Stimulated activated CD4-positive, alpha-beta T cell treated with anti-CD3 and anti-CD28 coated beads, Interleukin-2, amount 100 ng/mL, for 24 hours (primary cell): ENCODE measurements around the gene PPHLN1.
A peak's percentile ranks its signal among the peaks of the same experiment; 100 is the strongest.

Experiments
- DNase-seq, 2 donors: peaks; one replicate each; pipeline ENCODE4 v3.0.0-alpha.2; 2020

PPHLN1 gene

DNA sequence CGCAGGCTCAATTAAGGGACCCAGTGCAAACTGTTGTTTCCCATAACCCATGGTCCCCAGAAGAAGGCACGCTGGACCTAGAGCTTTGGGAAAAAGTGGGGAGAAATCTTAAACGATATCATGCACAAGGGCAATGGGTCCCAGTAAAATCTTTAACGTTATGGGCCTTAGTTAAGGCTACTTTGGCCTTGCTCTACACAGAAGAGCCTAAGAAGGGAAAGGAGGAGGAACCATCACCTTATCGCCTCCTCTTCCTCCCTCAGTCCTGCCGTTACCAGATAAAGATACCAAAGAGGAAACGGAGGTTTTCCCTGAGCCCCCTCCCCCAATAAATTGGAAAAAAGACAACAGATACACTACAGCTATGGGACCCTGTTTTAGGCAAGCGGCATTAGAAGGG, 116.9 kb downstream of the PPHLN1 start:
- DNase-seq = no peak

DNA sequence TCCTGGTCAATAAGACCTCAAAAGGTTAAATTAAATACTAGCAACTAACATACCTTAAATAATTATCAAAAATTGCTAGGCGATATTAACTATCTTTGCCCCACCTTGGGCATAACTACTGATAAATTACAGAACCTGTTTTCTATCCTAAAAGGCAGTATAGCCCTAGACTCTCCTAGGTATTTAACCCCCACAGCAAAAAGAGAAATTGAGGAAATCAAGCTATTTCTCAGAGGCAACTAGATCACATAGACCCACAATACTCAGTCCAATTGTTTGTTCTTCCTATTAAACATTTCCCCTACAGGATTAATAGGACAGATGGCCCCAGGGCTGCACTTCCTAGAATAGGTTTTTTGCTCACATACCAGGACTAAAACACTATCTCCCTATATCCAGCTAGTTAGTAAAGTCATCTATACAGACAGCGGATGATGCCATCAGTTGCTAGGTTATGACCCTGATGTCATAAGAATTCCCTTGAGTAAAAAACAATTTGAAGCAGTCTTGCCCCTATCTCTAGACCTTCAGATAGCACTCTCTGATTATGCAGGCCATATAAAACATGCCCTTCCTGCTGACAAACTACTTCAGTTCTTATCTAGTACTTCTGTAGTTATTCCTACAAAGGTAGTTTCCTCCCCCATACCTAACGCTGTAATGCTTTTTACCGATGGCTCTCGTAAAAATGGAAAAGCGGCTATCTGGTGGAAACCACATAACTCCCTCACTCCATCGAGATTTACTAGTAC, 118.4 kb downstream of the PPHLN1 start:
- DNase-seq = no peak

DNA sequence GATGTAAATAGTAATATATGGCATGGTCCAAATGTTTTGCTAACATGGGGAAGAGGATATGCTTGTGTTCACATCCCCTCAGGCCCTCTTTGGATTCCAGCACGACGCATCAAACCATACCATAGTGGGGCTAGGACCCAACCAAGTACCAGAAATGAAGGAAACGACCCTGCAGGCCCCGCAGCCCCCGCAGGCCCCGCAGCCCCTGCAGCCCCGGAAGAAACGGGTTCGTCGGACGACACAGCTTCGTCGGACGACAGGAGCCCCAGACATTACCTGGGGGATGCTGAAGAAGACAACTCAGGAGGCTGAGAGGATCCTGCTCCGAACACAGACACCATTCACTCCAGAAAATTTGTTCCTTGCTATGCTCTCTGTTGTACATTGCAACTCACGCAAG, 119.9 kb downstream of the PPHLN1 start:
- no peak for DNase-seq

DNA sequence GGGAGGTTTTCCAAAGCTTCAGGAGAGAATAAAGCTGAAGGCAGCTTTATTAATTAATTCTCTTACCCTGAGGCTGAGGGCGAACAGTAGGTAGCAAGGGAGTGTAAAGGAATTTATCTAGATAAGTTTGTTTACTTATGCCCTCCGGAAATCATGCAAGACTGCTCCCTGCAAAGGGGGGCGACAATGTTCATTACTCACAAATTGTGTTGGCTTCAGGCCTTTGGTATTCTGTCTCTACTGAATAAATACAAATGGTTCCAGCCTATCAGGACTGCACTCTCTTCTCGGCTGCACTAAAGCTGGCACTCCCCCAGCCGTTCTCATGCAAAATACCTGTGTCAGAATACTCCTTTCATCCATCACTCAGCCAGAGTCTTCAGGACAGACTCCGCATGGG, 120.8 kb downstream of the PPHLN1 start:
- no peak for DNase-seq

DNA sequence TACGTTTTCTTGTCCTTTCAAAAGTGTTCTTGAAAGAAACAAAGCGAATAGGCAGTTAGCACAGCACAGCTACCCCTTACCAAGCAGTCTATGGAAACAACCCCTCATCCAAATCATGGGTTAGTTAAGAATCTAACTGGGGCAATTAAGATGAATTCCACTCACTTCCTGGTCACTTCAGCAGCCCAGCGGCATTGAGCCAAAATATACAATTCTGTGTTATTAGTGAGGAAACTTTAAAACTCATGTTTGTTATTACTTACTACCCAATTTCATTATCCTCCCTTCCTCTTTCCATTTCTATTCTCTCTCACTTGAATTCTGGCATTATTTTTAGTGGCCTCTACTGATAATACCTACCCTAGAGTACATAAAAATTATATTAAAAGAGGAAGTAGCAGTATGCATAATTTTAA, 121.4 kb downstream of the PPHLN1 start:
- no peak for DNase-seq

DNA sequence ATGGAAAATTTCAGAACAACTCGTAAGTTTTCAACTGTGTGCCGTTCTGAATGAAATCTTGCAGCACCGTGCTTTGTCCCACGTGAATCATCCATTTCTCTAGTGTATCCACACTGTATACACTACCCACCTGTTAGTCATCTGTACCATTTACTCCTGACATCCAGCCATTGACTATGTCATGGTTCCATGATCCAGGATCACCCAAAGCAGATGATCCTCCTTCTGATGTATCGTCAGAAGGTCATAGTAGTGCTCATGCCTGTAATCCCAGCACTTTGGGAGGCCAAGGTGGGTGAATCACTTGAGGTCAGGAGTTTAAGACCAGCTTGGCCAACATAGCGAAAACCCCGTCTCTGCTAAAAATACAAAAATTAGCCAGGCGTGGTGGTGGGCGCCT, 122.9 kb downstream of the PPHLN1 start:
- DNase-seq = no peak

DNA sequence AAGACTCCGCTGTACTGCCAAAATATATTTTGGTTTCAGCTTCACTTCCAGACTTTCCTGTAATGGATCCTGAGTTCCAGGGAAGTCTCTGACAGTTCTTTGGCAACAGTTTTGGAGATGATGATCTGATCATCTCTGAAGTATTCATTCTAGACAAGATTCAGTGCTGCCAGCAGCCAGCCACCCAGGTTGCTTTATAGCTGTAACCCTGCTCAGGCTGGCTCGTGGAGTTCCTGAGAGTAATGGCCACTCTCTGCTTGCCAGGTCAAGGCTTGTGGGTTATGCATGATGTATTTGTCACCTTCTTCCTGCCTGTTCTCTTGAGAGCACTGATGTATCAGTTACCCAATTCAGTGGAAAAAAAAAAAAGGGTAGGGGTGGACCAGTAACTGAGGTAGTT, 124.3 kb downstream of the PPHLN1 start:
- no peak for DNase-seq

DNA sequence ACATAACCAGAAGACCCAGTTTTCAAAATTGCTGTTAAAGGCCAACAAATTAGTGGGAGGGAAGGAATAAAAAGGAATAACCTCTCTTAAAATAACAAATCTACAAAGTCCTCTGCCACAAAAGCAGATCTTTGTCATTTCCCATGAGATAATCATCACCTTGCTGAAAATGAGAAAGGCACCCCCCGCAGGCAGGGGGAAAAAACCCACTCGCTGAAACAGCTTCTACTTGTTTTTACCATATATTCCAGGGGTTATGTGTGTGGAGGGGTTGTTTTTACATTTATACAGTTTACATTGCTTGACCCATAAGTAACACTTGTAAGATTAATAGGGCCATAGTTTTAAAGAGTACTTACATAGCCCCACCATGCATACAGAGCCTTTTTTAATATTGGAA, 132.6 kb downstream of the PPHLN1 start:
- no peak for DNase-seq

DNA sequence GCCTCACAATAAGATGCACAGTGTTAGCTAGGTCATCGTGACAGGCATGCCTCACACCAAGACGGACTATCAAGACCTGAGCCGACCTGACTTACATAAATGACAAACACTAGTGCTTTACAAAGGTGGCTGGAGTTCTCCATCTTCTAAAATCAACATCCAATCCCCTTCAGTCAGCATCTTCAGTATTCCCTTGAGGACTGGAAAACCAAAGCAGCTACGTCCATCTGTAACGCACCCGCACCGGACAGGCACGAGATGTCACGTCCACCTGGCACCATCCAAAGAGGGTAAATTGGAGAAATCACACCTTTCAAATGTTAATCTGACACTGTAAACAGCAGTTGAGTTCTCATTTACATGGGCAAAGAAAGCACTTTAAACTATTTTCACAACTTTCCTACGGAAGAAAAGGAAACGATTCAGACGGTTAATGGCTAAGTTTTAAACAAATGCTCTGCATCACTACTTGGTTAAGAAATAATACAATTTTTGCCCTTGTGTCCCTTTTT, 133.4 kb downstream of the PPHLN1 start:
- no peak for DNase-seq

DNA sequence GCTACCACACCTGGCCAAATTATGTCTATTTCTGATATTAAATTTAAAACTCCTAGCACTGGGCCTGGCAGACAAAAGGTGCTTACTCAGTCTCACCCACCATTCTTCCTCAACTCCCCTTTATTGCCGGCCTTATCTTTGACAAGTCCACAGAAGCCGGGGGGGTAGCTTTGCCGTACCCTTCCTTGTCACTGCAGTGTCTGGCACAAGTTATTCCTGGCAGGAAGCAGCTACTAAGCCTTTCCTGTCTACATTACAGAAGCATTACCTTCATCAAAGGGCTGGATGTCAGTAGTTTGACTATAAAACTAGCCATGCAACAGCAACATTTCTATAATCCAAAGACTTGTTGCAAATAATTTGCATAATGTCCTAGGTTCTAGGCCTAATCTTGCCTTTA, 136.5 kb downstream of the PPHLN1 start:
- DNase-seq = no peak

DNA sequence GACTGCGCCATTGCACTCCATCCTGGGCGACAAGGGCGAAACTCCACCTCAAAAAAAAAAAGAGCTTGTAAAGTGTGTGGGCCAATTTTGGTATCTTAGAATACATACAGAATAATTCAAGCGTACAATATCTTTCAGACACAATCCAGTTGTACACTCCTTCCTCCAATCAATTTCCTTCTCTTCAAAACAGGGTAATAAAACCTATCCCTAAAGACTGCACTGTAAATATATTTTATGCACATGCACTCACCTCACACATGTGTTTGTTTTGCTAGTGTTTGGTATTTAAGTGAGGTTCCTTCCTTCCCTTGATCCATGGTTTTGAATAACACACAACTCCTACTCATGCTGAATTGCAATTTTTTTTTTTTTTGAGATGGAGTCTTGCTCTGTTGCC, 137.7 kb downstream of the PPHLN1 start:
- no peak for DNase-seq

DNA sequence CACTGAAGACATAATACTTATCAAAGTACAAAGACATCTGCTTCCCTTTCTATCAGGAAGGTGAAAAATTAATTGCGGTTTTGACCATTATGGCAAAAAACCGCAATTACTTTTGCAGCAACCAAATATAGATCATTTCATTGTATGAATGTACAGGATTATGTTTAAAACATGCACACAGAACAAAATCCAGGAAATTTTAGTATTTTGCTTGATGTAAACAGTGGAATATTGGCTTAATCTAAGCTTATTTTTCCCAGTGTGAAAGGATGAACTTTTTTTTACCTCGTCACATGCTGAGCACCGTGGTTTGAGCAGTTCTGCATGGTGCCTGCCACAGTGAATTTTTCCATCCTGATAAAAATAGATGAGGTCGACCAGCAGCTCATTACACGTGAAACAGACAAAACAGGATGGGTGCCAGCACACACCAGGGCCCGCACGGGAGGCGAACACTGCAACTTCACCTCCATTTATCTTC, 142.4 kb downstream of the PPHLN1 start:
- no peak for DNase-seq

DNA sequence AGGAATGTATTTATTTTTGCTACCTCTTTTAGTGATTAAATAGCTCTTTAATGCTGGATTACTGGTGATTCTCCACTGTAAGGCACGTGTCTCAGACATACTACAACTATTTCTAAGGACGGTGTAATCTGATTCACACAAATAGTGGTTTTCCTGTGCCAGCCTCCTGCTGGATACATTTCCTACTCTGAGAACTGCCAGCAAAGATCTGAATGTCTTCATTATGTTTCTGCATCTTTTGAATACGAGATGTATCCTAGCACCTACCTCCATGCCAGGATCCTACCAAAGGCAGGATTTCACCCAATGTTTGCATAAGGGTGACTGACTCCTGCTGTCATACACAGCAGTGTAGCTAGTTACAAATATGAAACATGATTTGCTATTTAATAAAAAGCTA, 143.0 kb downstream of the PPHLN1 start:
- DNase-seq = no peak

DNA sequence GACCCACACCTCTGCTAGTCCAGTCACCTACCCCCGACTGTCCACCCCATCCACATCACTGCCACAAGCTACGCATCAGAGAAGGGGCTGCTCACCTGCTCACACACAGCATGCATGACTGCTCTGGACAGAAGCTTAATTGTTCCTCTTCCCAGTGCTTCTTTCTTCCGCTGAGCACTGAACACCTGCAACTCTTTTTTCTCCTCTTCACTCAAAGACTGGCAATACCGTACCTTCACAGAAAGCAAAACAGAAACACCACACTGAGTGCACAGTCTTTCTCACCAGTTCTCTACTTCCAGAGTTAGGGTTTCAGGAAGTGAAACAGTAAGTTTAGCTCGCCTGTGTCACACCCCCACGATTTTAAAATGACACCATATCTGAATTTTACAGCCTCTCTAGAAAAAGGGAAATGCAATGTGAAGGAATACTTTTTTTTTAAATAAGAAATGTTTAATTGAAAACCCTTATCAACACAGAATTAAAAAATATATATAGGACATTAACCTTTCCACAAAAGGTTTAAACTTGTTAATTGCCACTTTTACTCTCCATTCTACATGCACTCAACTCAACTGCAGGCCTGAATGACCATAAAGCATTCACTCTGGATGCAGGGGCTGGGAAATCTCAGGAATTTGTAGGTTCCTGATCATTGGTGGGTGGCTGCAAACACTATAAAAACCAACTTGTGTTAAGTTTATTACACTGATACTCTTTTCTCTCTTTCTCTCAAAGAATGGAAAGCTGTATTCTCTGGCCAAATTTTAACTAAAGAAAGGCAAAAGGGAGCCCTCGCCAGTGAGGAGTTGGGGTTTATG, 143.6 kb downstream of the PPHLN1 start:
- DNase-seq = no peak

DNA sequence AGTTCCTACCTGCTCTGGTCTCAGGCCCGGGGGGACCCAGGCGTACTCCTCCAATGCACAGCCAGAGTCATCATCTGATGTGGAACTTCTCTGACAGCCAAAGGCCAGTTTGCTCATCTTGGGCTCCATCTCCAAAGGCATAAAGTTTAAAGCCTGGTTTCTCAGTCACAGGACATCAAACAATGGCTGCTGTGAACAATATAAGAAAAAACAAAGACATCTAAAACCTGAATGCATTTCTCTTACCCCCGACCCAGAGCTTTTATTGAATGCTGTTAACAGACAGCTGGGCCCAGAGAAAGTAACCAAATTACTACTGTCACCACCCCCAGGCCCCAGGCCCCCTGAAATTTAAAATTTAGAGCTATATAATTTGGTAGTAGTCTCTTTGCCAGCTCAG, 146.4 kb downstream of the PPHLN1 start:
- DNase-seq = no peak

DNA sequence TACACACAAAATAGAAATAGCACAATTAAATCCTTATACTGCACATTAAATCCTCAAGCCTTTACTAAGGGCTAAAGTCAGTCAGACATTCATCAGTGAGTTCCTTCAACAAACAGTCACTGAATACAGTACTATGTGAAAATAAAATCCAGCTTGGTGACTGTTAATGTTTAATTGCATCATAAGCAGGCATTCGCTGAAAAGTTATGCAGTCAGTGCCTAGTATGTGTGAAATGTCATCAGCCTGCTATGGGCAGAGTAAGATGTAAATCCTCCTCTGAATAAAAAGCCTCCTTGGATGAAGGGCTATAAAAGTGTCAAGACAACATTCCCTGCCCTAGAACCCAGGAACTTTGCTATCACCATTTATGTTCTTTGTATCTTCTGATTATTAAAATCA, 147.2 kb downstream of the PPHLN1 start:
- DNase-seq = no peak

DNA sequence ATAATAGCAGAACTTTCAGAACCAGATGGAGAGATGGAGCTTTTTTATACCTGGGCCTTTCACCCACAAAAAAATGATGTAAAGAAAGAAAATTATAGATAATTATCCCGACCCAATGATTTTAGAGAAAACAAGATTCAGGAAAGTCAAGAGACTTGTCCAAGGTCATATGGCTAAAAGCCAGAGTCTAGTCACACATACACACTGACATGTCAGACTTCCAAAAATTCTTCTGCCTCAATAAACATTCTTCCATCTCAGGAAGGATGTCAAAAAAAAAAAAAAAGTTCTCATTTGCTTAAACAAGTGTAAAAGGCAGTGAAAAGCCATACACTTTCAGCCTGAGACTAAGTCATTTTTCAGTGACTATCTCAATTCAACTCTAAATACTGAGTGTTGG, 147.6 kb downstream of the PPHLN1 start:
- DNase-seq = no peak

DNA sequence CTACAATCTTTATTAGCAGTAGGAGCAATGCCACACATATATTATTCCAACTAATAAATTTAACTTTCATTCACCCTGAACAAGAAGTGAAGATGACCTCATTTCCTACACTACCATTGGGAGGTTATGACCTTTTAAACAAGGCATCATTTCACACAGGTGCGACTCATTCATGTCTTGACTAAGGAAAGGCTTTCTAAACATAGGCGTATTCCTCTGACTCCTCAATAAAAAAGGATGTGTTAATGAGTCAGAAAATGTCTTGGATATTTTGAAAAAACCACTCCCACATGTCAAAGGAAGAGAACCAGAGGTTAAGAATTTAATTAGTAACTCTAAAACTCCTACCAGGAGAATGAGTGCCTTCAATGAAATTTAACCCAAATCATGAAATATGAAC, 148.4 kb downstream of the PPHLN1 start:
- no peak for DNase-seq

DNA sequence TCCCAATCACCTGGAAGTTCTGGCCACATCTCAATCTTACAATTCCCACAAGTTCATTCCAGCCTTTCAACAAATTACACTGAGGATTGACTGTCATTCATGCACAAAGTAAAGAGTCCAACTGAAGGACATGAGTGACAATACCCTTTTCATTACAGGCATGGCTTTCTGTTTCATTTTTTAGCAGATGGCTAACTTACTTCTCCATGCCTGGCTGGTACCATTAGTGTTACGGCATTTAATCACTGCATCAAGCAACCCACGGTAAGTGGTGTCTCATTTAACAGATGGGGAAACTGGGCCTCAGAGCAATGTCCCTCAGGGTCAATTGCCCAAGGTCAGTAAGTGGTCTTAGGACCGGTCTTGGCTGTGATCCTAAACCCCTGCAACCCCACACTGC, 149.1 kb downstream of the PPHLN1 start:
- DNase-seq = no peak

DNA sequence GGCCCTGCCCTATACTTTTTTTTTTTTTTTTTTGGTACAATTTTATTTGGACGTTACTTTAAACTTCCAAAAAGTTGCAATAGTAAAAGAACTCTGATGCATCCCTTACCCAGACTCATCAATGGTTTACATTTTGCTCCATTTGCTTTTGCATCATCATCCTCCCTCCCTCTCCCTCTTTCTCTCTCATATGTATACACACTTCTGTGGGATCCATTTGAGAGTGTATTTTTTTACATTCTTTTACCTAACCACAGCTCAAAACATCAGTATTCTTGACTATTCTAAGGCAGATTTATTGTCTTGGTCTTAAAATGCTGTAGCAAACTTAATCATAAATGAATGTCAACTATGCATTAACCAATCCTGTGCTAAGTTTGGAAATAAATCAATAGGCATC, 152.0 kb downstream of the PPHLN1 start:
- DNase-seq = no peak

DNA sequence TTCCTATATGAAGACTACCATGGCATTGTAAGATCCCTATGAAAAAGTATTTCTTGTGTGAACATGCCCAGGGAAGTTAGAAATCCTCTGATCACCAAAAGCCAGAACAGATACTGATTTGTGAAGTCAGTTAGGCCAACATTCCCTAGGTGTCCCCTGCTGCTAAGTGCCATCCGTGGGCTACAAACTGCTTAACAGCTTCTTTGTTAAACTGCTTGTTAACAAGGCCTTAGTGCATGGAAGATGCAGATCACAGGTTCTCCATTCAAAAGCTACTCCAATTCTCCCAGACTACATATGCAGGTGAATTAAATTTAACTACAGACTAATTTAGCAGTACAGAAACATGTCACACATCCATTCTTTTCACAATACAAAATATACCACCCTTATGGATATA, 155.4 kb downstream of the PPHLN1 start:
- no peak for DNase-seq

DNA sequence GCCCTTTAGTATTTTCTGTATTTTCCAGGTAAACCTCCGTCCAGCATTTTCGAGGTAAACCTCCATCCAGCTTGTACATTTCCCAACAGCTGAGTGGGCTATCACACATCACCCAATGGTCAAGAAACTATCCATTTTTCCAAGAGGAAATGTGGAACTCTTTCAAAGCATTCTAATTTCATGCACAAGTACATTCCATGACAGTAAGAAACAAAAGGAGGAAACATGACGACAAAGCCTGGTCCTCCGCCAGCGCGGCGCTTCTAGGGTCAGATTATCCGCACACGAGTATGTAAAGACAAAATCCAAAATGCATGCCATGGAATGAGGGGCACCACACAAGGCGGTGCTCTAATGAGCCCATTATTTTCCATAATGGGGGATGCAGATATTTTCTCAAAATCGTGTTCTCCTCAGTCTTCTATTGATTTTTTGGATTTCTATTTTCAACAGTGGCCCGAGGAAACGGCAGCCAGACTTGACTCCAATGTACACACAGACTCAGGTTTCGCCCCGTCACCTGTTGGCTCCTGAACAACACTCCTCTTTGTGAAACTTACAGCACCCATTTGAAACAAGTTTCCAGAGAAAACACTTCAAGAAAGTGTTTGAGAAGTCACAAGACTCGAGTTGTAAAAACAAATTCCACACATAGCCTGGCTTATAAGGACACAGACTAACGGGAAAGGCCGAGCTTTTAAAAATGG, 156.2 kb downstream of the PPHLN1 start:
- DNase-seq = no peak

DNA sequence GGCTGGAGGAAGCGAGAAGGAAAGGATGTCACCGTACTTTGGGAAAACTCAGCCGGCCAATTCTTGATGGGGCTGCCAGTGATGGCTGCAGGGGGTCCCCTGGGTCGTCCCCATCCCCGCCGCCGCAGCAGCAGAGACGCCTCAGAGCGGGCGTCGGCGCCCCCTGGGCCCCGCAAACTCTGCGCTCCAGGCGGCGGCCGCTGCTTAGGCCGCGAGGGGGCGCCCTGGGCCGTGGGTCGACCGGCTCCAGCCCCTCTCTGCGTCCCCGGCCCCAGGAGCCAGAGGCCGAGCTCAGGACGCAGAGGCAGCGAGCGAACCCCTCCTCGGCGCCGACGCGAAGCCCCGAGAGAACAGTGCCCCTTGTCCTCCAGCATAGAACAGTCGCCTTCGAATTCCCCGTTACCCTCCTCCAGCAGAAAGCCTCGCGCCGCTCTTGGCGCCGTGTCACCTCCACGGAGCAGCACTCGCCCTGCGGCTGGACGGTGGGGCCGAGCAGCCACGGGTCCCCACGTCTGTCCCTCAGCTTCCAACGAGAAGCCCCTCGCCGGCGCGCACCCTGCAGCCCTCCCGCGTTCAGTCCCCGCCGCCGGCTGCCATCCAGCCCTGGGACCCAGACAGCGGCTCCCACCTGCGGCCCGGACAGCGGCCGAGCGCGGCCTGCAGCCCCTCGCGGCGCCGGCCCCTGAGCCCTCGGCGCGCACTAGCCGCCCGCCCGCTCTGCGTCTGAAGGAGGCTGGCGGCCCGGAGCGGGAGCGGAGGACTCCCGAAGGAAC, 157.0 kb downstream of the PPHLN1 start:
- peak; percentile 57 to 74 for DNase-seq
